ENCODE data around the gene CYB561D2. TPM values are rescaled to one million over a fixed set of nuclear protein-coding genes. Genes with fewer than 3 reads are reported as not detected.

CYB561D2 gene
- total and polyA plus RNA-seq, 9 of the 15 experiments (the other 6 are each of a cell fraction or from before 2014, with no cell fraction given), result 4.2 to 16.6 (median 9.4) TPM

DNA sequence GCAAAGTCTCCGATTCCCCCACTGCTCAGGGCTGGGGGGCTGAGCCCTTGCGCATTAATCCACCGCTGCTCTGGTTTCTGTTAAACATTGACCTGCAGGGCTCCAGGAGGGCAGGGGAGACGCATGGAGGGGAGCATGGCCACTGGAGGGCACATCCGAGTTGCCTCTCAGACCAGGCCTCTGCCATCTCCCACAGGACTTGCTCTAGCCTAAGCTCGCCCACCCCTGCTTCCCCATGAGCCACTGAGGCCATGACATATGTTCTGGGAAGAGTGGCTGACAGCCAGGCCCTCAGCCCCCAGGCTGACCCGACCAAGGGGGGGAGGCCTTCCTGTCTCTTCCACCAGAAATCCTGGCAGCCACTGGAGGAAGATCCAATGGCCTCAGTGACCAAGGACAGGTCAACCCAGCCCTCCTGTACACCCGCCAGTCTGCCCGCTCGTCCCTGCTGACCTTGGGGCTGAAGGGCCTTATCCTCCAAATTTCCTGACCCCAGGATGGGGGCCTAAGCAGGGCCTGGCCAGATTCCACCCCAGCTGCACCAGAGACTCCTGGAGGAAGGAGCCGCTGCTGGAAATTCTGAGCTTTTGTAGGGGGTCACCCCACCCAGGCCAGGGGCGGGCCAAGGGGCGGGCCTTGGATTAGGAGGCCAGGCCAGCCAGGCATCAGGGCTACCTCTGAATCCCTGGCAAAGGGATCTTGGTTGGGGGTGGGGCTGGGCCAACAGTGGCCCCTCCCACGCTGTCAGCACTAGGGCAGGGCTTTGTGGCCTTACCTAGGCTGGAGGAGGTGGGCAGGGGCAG lies 47.4 kb upstream of the CYB561D2 start, which contains the start of gene HYAL1 (continued):
- peak; percentile 63; the same call in 1 of the 2 replicates for TF ChIP-seq PHF8 (IDR thresholded peaks at IDR 0.05; ENCODE audit: borderline replicate concordance, low read length)
- peak; percentile 56; the same call in 1 of the 2 replicates for TF ChIP-seq ZBTB7A (IDR thresholded peaks at IDR 0.05; ENCODE audit: borderline replicate concordance, control insufficient read depth, low read depth, low read length)
- TF ChIP-seq ETS2 (tag; IDR thresholded peaks at IDR 0.05; ENCODE audit: borderline replicate concordance, poor library complexity, severe bottlenecking), result no peak
- TF ChIP-seq RHOXF2B (CRISPR knock-in tag; conservative IDR thresholded peaks at IDR 0.05), result no peak
- TF ChIP-seq, protein P1, sequence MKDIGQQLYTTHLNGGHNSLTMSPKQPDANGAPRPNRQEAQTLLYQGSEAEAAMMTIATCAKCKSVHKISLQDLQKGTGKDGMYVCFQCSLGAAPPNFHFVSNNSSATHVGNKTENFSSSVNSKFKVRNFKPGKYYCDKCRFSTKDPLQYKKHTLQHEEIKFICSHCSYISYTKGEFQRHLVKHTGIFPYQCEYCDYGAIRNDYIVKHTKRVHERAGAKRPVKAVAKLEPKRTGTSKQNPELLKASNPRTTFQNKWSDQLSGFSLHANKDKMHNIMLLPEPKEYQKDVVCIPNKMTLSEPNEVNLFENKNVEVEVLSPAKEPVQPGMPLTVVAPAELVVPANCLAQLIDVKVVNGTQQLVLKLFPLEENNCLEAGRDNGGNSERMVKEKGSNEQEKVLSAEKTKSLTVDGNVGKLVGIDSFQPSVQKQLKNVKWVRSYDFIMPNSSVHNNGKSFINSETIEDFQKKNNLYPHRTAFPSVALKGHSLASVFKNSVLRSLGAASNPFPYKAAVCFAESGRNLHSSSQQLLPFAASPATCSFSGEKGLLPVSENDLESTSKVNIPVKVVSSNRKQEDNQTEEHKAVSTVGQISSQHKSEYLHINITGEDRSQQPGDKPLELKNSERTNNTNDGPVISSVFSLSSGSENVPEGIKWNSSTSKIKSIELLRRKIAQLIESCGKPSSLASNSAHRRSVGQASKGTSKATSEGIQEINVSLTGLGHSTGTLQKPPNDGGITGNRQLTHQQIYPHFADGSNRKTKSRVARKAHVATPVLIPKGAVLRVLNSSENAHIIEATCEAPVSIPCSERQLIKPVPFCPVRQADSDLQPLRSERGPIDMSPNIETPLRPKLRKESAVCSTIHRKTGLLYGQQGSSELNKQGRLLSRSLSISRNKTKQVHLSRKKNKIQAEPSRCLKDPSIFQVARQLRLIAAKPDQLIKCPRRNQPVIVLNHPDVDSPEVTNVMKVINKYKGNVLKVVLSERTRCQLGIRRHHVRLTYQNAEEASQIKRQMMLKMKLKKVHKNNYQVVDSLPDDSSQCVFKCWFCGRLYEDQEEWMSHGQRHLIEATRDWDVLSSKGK (CRISPR knock-in tag; IDR thresholded peaks at IDR 0.05), result no peak
- TF ChIP-seq CREM (IDR thresholded peaks at IDR 0.05; ENCODE audit: low read depth), result peak; percentile 23; the same call in 1 of the 2 replicates
- TF ChIP-seq CBX1 (IDR thresholded peaks at IDR 0.05; ENCODE audit: low read depth), result no peak
- TF ChIP-seq, protein P2, sequence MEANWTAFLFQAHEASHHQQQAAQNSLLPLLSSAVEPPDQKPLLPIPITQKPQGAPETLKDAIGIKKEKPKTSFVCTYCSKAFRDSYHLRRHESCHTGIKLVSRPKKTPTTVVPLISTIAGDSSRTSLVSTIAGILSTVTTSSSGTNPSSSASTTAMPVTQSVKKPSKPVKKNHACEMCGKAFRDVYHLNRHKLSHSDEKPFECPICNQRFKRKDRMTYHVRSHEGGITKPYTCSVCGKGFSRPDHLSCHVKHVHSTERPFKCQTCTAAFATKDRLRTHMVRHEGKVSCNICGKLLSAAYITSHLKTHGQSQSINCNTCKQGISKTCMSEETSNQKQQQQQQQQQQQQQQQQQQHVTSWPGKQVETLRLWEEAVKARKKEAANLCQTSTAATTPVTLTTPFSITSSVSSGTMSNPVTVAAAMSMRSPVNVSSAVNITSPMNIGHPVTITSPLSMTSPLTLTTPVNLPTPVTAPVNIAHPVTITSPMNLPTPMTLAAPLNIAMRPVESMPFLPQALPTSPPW (CRISPR knock-in tag; IDR thresholded peaks at IDR 0.05), result peak; percentile 33
- TF ChIP-seq HDAC3 (IDR thresholded peaks at IDR 0.05; ENCODE audit: borderline replicate concordance, partially characterized antibody), result no peak
- TF ChIP-seq PHF21A (IDR thresholded peaks at IDR 0.05; ENCODE audit: borderline replicate concordance, low read depth), result peak; percentile 45; the same call in 1 of the 2 replicates
- TF ChIP-seq, protein P3, sequence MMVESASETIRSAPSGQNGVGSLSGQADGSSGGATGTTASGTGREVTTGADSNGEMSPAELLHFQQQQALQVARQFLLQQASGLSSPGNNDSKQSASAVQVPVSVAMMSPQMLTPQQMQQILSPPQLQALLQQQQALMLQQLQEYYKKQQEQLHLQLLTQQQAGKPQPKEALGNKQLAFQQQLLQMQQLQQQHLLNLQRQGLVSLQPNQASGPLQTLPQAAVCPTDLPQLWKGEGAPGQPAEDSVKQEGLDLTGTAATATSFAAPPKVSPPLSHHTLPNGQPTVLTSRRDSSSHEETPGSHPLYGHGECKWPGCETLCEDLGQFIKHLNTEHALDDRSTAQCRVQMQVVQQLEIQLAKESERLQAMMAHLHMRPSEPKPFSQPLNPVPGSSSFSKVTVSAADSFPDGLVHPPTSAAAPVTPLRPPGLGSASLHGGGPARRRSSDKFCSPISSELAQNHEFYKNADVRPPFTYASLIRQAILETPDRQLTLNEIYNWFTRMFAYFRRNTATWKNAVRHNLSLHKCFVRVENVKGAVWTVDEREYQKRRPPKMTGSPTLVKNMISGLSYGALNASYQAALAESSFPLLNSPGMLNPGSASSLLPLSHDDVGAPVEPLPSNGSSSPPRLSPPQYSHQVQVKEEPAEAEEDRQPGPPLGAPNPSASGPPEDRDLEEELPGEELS (CRISPR knock-in tag; IDR thresholded peaks at IDR 0.05; ENCODE audit: borderline replicate concordance), result no peak
- TF ChIP-seq CBX2 (IDR thresholded peaks at IDR 0.05; ENCODE audit: insufficient read depth, low read length, poor library complexity, severe bottlenecking), result no peak
- no peak for TF ChIP-seq ZNF274 (IDR thresholded peaks at IDR 0.05; ENCODE audit: borderline replicate concordance, low read depth, low read length)
- TF ChIP-seq ZNF696 (CRISPR knock-in tag; conservative IDR thresholded peaks at IDR 0.05), result no peak
- TF ChIP-seq GABPB1 (CRISPR knock-in tag; IDR thresholded peaks at IDR 0.05), result no peak
- TF ChIP-seq HNRNPLL (IDR thresholded peaks at IDR 0.05; ENCODE audit: low read depth, low read length, poor library complexity, severe bottlenecking), result no peak
- TF ChIP-seq SNIP1 (IDR thresholded peaks at IDR 0.05; ENCODE audit: low read depth), result no peak
- TF ChIP-seq ZNF77 (CRISPR knock-in tag; IDR thresholded peaks at IDR 0.05), result no peak
- no peak for TF ChIP-seq ZBTB17 (CRISPR knock-in tag; IDR thresholded peaks at IDR 0.05)
- no peak for TF ChIP-seq PTBP1 (IDR thresholded peaks at IDR 0.05; ENCODE audit: low read depth, low read length)
- peak; percentile 9; the same call in 1 of the 2 replicates for TF ChIP-seq HCFC1 (IDR thresholded peaks at IDR 0.05; ENCODE audit: low read depth, low read length)
